ENCODE results near the gene PEX7.
"Not testable (repeated sequence)": the region's sequence is repeated elsewhere in the genome, so short reads cannot be mapped to it uniquely, and the experiment has no call there.

PEX7 gene

DNA sequence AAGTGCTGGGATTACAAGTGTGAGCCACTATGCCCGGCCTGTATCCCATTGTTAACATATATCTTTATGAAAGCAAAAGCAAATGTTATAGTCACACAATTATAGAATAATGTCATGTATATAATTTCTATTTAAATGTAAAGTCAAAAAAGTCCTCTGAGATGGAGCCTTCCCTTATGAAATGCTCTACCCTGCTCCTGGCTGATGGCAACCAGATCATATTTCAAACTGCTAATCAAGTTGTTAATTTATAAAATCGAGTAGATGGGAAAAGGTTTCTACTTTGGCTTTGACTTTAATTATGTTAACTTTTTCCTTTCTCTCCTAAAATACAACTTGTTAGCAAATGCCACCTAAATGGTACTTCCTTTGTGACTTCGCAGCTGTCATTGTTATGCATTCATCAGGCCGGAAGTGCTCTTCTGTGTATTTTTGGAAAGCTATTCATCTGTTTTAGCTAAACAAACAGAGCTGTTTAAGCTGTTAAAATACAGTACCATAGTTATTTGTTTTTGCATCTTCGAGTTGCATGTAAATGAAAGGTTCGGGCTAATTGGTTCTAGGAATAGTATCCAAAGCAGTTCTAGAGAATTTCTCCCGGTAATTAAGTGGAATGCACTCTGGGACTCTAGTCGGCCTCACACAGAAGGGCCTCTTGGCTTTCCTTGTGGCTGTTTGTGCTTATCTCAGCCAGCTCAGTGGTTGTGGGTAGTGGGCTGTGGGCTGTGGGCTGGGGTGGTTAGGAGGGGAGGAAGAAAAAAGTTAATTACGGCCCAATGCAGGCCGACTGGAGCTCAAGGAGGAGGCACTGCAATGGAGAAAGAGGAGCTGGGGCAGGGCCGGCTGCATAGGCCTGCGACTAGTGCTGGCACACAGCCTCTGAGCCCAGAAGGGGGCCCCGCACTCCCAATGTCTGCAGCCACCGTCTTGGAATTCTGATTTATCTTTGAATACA lies 134.5 kb downstream of the PEX7 start:
- DNase-seq, result no peak

DNA sequence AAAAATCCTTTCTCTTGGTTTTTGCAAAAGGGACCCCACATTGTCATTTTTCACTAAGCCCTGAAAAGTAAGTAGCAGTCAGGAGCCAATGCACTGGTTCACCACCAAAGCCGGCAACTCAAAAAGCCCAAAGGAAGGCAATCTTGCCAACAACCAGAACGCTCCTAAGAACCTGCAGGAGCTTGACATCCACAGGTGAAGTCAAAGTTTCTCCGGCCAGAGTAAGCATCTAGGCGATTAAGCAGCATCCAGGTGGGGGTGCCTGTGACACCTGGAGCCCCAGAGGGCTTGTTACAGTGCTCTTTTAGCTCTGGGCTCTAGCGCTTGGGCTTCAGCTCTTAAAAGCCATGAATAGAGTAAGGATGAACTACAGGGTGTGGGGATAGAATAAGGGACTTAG lies 135.8 kb downstream of the PEX7 start:
- no peak for DNase-seq

DNA sequence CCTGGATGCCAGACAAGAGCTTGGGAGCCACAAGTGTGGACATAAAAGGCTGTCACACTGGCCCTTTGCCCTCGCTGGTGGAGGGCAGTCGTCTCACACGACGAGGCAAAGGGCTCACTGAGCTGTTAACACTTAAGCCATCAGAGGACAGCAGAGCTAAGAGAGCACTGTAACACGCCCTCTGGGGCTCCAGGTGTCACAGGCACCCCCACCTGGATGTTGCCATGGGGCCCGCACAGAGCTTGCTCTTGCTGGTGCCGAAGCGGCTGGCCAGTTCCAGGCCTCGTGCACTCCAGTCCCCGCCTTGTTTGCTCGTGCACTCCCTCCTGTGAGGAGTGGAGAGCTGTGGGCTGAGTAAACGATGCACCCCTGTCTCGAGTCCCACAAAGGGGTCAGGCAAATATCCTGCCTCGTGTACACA lies 137.1 kb downstream of the PEX7 start:
- DNase-seq, result no peak

DNA sequence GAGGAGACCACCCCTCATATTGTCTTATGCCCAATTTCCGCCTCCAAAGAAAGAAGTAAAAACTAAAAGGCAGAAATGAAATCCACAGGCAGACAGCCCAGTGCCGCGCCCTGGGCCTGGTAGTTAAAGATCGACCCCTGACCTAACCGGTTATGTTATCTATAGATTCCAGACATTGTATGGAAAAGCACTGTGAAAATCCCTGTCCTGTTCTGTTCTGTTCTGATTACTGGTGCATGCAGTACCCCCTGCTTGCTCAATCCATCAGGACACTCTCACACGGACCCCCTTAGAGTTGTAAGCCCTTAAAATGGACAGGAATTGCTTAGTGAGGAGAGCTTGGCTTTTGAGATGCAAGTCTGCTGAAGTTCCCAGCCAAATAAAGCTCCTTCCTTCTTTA lies 137.5 kb downstream of the PEX7 start:
- DNase-seq, result not testable (repeated sequence)

DNA sequence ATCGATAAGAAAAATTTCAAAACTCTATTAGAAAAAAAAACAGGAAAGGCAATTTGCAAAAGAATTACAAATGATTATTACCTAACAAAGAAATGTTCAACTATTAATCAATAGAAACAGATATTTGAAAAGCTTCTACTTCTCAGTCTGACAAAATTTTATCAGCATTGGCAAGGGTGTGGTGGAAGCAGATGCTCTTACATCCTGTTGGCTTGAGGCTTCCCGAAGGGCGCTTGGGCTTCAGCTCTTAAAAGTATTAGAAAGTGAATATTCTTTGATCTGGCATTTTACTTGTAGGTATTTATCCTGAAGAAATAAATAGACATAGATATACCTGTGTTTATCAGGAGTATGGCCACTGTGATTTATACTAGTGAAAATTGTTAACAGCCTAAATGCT lies 138.4 kb downstream of the PEX7 start:
- no peak for DNase-seq

- DNase-seq, result no peak
Measured at GRCh38 chr6:136961848-136962247, 139.5 kb downstream of the PEX7 start.

DNA sequence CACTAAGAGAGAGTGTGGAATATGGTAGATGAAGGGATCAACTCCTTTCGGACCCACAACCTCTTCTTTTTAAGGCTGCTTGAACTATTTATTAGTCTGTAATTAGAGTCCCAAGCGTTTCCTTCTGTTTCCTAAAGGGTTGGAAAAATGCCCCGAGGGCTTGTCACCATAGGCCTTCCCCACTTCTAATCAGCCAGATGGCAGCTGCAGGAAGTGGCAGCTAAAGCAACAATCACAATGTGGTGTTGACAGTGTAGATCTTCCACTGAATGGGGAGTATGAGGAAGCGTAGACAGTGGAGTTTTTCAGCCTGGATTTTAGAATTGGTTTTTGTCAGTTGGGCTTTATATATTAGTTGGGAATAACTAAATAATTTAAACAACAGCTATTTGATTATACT lies 140.3 kb downstream of the PEX7 start:
- DNase-seq, result peak; percentile 72

- no peak for DNase-seq
Measured at GRCh38 chr6:136963259-136963658, 140.9 kb downstream of the PEX7 start.
